ENCODE data around the gene ITPKC. TPM values are rescaled to one million over a fixed set of nuclear protein-coding genes. Genes with fewer than 3 reads are reported as not detected.

ITPKC gene
- total RNA-seq, 6 experiments from 2014 or later: 9.2 to 14.9 (median 10.5) TPM

- Mint-ChIP-seq H3K4me1 (ENCODE audit: low read depth) (peaks cover 29% of the 10 kb centered on the region), H3K27ac (no peak overlapping the region; the same call in 1 of the 2 replicates), H3K27me3 (ENCODE audit: insufficient read depth) (peaks cover 2% of the 10 kb centered on the region), H3K36me3 (ENCODE audit: low read depth) (peaks cover 53% of the 10 kb centered on the region), H3K9me3 (no peaks in the 10 kb centered on the region), H3K4me3 (no peak overlapping the region)
- no peak for TF ChIP-seq CTCF (IDR thresholded peaks at IDR 0.05)
- DNase-seq: no peak
These were observed 39.7 kb downstream of the ITPKC start for GRCh38 chr19:40756502-40757110.

DNA sequence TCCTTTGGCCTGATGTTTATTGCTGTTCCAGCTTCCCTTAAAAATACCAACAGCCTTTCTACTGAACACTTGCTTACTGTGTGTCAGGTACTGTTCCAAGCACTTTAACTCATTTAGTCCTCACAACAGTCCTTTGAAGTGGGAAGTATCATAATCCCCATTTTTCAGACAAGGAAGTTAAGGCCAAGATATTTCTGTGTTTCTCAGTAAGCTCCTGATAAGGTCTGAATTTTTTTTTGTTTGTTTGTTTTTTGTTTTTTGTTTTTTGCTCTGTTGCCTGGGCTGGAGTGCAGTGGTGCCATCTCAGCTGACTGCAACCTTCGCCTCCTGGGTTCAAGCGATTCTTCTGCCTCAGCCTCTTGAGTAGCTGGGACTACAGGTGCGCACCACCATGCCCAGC lies 41.6 kb downstream of the ITPKC start:
- Mint-ChIP-seq H3K4me3 (no peak overlapping the region), H3K36me3 (ENCODE audit: low read depth) (peaks cover 51% of the 10 kb centered on the region), H3K4me1 (ENCODE audit: low read depth) (peaks cover 23% of the 10 kb centered on the region), H3K27ac (no peak overlapping the region), H3K27me3 (ENCODE audit: insufficient read depth) (peaks cover 4% of the 10 kb centered on the region), H3K9me3 (no peaks in the 10 kb centered on the region)
- DNase-seq: no peak
- TF ChIP-seq CTCF (IDR thresholded peaks at IDR 0.05): no peak

DNA sequence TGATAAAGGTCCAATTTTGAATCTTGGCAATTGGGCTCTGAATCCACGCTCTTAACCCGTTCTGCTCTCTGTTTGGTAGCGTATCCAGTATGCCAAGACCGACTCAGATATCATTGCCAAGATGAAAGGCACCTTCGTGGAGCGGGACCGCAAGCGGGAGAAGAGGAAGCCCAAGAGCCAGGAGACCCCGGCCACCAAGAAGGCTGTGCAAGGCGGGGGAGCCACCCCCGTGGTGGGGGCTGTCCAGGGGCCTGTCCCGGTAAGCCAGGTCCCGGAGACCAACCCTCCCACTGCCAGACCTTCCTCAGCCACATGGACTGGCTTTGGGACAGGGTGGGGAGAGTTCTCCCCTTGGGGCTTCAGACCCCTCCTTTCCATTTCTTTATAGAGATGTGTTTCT lies 42.4 kb downstream of the ITPKC start:
- no peak for DNase-seq
- peaks cover 20% of the 10 kb centered on the region for H3K4me1 Mint-ChIP-seq (ENCODE audit: low read depth)
- no peak overlapping the region for H3K27ac Mint-ChIP-seq
- no peak for TF ChIP-seq CTCF (IDR thresholded peaks at IDR 0.05)
- H3K27me3 Mint-ChIP-seq (ENCODE audit: insufficient read depth): peaks cover 4% of the 10 kb centered on the region
- no peak overlapping the region for H3K4me3 Mint-ChIP-seq
- no peaks in the 10 kb centered on the region for H3K9me3 Mint-ChIP-seq
- peaks cover 54% of the 10 kb centered on the region for H3K36me3 Mint-ChIP-seq (ENCODE audit: low read depth)

DNA sequence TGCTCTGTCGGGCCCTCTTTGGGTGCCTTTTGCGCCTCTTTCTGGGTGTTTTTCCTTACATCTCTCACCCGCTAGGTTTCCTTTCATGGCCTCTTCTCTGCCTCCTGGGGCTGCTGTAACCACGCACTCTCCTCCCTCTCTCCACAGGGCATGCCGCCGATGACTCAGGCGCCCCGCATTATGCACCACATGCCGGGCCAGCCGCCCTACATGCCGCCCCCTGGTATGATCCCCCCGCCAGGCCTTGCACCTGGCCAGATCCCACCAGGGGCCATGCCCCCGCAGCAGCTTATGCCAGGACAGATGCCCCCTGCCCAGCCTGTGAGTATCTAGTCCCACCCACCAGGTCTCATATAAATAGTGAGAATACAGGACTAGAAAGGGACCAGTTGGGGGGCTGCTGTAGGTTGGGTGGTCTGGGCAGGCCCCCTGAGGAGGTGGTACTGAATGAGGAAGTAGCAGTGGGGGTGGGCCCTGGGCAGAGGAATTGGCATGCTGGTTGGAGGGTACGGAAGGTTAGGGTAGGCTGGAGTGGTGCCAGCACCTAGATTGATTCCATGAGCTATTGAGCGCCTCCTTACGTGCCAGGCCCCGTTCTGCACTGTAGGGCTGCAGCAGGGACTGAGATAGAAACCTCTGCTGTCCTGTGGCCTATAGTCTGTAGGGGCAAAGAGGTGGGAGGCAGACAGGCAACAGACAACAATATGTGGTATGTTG lies 46.0 kb downstream of the ITPKC start:
- DNase-seq: no peak
- no peaks in the 10 kb centered on the region for H3K4me1 Mint-ChIP-seq (ENCODE audit: low read depth)
- TF ChIP-seq CTCF (IDR thresholded peaks at IDR 0.05): no peak
- H3K9me3 Mint-ChIP-seq: no peaks in the 10 kb centered on the region
- H3K4me3 Mint-ChIP-seq: no peak overlapping the region
- H3K27me3 Mint-ChIP-seq (ENCODE audit: insufficient read depth): peaks cover 3% of the 10 kb centered on the region; the same call in 1 of the 2 replicates
- no peak overlapping the region; the same call in 1 of the 2 replicates for H3K27ac Mint-ChIP-seq
- peaks cover 47% of the 10 kb centered on the region for H3K36me3 Mint-ChIP-seq (ENCODE audit: low read depth)

DNA sequence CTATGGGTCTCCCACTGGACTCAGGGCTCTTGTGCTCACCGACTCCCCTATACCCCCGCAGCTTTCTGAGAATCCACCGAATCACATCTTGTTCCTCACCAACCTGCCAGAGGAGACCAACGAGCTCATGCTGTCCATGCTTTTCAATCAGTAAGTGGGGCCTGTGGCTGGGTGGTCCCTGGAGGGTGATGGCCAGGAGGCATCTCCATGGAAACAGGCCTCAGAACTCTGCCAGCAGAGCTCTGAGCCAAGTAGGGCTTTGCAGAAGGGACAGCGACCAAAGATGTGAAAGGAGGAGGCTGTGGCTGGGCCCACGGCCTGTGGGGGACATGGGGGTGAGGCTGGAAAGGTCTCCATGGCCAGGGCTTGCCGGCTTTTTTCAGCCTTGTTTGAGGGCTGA lies 46.6 kb downstream of the ITPKC start:
- Mint-ChIP-seq H3K4me3 (no peak overlapping the region), H3K27ac (no peak overlapping the region), H3K9me3 (no peaks in the 10 kb centered on the region), H3K4me1 (ENCODE audit: low read depth) (no peaks in the 10 kb centered on the region), H3K36me3 (ENCODE audit: low read depth) (peaks cover 43% of the 10 kb centered on the region), H3K27me3 (ENCODE audit: insufficient read depth) (peaks cover 3% of the 10 kb centered on the region; the same call in 1 of the 2 replicates)
- no peak for DNase-seq
- no peak for TF ChIP-seq CTCF (IDR thresholded peaks at IDR 0.05)
